Eye (tissue), 1 donor: ENCODE data around the gene DGKG.

ENCODE experiments used
- DNase-seq: peaks from one replicate; pipeline ENCODE4 v3.0.0-alpha.2; 2015

Gene DGKG

DNA sequence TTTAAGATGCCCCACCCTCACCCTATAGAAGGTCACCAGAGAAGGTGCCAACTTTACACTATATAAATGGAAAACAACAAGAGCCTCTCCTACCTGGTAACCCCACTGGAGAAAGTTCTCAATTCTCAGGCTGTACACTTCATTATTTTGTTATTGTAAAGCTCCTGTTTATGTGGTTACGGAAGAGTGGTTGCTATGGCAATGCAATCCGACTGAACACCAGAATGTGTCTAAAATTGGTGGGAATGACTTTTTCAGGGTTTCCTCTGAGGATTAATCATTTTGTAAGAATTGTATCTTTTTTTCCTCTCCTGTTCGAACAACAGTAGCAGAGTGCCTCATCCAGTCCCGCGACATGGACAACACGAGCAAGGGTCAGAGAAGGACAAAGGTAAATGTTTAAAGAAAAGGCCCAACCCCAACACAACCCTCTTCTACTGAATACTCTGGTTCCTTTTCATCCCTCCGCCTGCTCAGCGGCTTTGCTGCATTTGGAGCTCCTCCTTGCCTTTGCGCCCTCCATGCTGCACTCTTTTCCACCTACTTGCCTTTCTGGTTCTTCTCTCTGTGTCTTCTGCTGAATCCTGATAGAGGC lies 45.3 kb downstream of the DGKG start:
- DNase-seq: no peak

DNA sequence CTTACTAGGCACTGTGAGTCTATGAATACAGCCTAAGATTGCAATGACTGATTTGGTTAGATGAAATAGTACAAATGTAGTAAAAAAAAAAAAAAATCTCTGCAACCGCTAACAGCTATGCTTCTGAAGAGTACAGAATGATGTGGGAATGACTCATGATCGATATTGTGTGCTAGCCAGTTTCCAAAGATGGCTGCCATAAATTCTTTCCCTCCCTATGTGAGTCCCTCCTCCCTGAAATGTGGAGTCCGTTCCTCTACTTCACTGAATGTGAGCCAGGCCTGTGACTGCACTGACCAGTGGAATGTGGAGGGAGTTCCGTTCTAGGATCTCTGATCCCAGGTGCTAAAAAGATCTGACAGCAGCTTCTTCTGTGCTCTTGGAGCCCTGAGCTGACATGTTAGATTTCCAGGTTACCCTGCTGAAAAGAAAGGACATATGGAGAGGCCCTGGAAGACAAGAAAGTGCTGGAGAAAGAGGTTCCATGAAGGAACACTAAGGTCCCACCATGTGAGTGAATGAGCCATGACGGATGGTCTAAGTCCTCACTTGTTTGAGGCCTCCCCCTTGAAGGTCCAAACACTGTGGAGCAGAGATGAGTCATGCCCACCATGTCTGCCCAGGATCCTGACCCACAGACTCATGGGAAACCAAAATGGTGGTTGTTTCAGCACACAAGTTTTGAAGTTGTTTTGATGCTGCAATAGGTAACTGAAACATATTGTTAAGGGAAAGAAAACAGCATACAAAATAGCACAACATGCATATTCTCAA lies 46.3 kb downstream of the DGKG start:
- no peak for DNase-seq

DNA sequence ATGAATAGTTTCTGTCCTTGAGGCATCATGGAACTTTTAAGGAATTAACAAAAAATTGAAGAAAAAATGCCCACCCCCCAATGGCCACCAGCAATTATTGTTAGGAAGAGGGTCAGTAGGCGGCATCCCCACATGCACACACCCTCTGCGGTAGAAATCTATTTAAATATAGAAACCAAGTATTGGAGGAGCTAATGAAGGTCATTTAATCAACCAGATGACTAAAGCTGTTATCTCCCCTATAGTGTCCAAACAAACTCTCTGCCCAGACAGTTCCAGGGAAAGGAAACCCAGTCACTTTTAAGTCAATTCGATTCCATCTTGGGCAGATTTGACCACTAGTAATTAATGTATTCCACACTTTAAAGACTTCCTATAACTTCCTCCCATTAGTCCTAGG lies 47.1 kb downstream of the DGKG start:
- DNase-seq: no peak

DNA sequence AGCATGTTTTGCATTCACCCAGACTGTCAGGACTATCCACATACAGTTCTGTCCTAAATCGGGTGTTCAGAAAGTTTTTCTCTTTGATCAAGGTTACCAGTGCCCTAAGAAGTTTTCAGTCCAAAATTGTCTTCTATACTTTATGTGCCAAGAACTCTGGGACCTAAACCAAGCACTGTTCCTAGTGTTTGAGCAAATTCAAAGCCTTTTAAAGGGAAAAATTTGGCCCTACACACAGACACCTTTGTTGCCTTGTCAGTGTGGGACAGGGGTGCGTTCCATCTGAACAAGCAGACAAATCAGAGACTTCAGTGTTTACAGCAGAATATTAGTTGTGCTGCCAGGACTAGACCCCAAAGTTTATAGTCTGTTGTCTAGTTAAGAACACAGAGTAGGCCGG lies 50.6 kb downstream of the DGKG start:
- DNase-seq: no peak

DNA sequence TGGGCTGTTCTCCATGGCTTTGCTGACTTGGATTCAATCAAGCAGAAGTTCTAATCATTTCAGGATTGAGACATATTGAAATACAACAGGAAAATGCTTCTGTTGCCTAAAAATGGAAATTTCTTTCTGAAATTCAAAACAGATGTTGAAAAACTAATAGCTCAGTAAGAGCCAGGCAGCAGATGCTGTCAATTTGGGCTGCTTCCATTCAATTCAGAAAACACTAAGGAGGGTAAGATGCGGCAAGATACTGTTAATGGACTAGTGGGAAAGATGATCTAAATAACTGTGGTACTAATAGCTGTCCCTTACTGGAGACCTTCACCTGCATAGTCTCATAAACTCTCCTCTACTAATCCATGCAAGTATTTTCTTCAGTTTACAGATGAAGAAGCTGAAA lies 53.5 kb downstream of the DGKG start:
- DNase-seq: no peak

DNA sequence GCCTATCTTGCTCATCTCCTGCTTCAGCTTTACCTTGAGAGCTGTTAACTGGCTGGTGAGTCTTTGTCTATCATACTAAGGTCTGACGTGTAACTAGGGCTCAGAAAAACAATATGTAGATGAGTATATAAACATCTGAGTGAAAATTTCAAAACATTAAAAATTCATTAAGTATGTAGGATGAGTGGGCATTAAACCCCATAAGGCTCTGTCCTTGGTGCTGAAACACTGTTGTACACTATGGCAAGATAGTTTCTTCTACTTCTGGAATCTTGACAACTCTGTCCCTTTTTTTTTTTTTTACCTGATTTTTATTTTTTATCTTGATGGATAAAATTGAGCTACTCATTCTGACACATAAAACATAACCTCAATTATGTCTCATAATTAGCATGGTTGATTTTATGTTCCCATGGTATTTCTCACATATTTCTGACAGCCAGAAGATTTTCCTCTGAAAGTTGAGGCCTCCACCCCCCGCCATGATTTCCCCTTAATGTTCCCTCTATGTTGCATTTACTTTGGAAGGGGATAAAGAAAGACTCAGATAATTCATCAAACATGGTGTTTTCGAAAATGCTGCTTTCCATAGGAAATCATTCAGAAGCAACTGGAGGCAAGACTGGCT lies 54.3 kb downstream of the DGKG start:
- peak; percentile 83 for DNase-seq

DNA sequence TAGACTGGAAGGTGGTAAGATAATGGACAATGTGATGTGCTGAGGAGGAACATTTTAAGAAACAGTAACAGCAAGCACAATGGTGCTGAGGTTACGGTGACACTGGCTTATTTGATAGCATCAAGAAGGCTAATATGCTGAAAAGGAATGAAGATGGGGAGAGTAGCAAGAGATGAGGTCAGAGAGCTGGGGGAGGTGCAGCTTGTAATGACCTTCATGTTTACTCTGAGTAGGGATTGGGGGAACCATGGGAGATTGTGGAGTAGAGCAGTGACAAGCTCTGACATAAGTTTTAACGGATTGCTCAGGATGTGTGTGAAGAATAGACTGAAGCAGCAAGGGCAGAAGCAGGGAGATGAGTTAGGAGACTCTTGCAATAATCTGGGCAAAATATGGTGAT lies 56.7 kb downstream of the DGKG start:
- no peak for DNase-seq

DNA sequence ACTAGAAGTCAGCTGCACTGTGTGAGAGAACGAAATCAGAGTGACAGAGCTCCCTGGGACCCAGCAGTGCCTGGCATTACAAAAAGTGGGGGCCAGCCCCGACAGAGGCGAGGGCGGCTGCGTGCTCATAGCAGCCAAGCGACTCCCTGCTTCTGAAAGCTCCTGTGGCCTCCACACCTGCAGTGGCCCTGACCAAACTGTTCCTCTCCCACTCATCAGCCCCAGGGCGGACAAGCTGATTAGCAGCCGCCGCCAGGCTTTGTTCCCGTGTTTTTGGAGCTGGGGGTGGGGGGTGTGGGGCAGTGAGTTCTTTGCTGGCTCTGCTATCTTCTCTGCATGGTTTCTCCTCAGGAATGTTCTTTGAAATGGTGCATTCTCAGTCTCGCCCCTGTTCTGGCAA lies 58.1 kb downstream of the DGKG start:
- DNase-seq: peak; percentile 35

DNA sequence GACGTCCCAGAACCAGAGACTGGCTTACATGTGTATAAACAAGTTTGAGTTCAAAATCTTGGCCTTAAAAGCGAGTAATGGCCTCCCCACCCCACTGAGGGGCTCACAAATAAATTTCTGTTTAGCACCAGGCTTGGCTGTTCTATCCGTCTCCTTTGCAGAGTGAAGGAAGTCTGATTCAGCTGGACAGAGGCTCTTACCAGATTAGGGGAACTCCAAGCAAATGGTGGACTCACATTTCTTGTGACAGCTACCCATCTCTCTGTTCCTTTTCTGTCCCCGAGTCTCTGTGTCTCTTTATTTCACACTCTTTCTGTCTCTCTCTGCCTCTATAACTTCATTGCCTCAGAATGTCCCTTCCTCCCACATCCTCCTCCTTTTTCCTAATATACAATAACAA lies 62.7 kb downstream of the DGKG start:
- DNase-seq: no peak

DNA sequence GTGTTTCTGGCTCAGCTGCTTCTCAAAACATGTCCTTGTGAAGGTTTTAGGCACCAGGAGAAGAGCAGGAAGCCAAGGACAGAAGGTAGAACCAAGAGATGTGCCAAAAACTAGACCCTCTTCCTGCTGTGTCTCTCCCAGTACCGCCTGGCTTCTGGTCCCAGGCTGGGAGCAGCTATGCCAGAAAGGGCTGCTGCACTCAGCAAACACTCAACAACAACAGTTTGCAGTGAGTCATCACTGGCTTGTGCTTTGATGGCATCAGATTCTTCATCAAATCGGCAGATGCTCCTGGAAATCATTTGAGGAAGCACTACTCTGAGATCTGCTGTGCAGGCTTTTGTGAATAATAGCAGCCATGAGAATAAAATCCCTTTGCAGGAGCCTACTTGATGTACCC lies 63.2 kb downstream of the DGKG start:
- no peak for DNase-seq

DNA sequence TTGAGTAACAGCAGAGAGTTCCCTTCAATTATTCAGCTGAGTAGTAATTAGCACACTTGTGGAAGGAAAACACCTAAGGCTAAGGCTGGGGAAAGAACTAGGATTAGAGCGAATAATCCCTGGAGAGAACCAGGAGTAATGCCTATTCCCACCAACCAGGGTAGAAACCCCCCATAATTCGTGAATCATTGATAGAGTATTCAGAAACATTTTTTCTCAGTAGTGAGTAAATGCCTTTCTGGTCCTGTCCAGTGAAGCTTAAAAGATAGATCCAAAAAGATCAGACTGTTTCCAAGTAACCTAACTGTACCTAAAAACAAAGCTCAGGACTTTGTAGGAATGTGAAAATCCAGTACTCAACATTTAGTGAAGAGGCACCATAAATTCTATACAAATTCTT lies 71.2 kb downstream of the DGKG start:
- DNase-seq: no peak

DNA sequence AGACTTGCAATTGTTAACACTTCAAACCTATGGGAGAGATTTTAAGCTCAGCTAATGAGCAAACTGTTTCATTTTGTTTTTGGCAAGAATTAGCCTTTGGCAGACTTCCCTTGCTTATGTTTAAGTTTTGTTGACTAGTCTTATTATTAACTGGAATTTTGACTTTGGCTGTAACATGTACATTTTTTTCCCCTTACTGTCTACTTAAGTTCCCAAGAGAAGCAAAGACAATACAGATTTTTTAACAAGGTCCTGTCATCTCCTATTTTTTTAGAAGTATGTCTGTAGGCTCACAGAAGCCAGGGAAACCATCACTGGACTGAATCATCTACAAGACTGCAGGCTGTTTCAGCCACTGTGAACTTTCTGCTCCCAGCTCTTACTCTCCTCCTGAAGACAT lies 74.3 kb downstream of the DGKG start:
- DNase-seq: peak; percentile 41

DNA sequence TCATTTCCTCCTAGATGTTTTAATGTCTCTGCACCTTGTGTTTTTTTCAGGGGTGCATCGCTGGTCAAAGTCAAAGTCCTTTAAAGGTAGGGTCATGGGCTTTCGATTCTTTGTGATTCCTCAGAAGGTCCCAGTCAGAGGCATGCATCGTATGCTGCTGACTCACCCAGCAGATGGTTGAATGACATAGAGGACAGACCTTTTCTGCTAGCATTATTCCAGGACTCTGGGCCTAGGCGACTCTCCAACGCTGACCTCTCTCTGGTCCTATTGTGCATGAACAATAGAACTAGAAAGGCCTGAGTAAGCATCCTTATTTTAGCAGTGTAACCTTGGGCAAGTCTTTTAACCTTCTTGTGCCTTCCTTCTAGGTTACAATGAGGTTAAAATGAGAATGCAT lies 75.9 kb downstream of the DGKG start:
- DNase-seq: no peak

DNA sequence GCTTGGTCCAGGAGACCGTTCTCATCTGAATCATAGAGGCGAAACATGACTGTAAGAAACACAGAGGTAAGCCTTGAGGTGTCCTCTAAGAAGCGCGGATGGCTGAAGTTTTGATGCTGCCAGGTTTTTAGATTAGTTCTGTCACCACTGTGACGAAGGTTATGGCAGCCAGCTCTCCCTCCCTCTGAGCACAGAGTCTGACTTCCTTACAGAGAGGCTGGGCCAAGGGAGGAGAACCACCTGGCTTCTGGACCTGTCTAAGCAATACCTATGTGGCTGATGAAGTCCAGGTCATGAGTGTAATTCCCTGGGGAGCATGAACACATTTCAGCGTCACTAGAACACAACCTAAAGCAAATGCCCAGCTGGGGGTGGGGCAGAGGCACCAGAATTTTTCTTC lies 77.4 kb downstream of the DGKG start:
- DNase-seq: no peak

DNA sequence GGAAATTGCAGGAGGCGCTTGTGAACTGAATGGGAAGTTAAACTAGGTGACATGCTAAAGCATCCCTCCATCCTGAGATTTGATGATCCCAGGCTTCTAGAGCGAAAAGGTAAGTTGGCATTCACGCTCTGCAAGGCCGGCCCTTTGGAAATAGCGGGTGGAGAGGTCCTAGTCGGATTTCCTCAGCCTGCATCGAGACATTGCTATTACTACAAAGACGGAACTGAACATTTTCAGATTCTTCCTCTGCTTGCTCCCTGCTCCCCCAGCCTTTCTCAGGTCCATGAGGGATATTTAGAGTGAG lies 77.7 kb downstream of the DGKG start:
- no peak for DNase-seq

DNA sequence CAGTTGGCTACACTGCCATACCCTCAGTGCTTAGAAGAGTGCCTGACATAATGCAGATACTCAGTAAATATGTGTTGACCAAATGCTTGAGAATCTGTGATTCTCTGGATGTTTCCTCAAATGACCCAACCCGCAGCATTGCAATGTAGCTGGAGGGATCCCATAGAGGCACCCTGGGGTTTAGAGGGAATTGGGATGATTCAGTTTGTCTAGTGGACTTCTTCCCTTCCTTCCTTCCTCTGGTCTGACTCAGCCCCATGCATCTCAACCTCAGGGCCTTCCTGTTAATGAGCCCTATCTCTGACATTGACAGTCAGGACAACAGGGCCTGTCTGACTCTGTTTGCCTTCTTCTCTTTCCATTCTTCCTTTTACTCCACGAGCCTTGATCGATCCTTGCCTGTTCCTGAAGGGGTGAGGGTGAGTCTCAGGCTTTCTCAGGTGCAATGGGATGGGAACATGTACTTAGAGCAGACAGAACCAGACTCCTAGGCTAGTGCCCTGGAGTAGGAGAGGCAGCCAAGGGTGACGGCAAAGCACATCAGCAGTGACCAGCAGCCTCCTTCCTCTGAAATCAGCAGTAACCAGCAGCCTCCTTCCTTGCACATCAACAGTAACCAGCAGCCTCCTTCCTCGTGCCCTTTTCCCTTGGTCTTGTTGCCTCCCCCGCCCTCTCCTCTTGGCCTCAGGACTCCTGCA lies 78.2 kb downstream of the DGKG start:
- DNase-seq: no peak

DNA sequence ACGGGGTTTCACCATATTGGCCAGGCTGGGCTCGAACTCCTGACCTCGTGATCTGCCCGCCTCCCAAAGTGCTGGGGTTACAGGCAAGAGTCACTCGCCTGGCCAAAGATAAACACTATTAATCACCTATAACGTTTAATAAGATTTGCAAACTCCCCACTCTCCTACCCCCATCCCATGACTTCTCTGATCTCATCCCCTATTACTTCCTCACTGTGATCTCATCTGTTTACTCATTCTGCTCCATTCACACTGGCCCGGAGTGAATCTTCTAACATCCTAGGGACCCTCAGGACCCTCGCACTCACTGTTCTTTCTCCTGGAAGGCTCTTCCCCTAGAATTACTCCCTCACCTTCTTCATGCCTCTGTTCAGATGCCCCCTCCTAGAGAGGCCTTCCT lies 78.9 kb downstream of the DGKG start:
- DNase-seq: no peak

DNA sequence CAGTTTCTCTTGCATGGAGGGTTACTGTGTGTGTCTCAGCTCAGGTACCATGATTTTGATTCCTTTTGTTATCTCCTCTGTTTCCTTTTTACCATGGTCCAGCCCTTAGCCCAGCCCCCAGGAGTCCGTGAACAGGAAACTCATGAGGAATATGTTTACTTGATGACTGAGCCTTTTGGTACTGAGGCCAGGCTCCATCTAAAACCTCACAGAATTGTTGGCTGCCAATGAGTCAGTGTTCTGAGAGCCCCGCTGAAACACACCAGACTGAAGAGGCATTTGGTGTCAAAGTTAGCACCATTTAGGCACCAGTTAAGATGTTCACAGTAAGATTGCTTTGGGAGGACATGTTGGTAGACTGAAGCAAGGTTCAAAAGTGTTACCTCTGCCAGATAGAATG lies 80.9 kb downstream of the DGKG start:
- DNase-seq: no peak

DNA sequence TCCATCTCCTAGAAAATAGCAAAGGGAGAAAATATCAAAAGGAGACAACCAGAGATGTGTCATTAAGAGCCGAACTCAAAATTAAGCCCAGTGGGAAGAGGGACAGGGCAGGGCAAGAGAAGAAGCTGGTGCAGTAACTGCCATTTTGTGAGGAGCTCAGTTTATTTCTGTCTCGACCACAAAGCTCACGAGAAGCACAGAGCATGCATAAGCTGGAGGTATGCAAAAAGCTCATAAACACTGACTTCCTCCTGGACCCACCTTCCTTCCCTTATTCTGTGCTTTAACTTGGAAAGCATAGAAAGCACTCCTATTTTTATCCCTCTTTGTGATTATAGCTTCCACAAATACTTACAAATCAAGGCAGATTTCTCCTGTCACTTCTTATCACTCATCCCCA lies 81.3 kb downstream of the DGKG start:
- no peak for DNase-seq

DNA sequence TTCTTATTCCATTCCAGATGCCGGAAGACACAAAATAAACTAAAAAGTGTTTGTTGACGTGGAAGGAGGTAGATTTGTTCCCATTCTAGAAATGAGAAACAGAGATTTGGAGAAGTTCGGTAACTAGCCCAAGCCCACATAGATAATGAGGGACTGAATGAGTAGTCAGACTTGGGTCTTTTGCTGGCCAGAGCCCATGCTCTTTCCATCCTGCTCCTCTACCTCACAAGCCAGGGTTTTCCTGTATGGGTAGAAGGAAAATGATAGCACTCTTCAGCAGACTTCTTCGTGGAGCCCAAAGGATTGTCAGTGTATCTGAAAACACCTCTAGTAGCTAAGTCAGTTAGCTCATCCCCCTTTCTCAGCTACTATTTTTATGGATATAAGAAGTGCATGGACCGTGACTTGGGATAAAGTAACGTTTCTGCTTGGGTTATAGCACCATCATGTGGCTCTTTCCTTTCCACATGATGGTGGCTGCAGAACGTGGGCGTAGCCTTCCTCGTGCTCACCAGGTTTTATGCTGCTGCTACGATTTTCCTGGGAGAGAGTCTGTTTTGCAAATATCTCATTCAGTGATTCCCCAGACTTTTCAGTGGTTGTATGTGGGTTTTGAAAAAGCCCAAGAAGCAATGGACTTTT lies 84.6 kb downstream of the DGKG start:
- DNase-seq: peak; percentile 71

DNA sequence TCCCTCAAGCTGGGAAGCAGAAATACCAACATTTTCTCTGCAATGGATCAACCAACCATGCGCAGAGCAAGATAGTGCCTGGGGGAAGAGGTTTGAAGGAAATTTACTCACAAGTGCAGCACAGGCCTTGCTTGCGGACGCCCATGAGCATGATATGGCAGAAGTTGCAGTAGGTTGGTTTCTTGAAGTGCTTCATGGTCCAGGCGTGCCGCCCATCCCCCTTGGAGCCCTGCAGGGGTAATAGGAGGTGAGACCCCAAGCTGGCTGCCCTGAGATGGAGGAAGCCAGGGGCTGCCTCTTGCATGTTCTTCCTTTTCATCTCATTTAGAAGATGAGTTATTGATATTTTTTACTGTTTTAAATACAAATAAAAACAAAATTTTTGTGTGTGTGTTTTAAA lies 86.6 kb downstream of the DGKG start:
- DNase-seq: no peak

DNA sequence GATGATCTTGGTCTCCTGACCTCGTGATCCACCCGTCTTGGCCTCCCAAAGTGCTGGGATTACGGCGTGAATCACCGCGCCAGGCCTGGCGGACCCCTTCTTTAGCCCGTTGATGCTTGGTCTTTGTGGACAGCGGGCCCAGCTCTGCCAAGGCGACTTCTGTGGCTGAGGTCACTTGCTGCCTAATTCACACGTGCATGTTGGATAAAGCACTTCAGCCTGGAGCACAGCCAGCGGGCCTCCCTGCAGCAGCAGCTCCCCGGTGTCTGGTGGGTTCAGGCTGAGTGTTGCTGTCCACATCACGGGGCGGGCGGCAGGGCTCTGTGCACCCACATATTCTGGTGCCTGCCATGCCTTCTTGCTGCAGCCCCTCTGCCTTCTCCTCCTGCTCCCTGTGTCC lies 88.4 kb downstream of the DGKG start:
- DNase-seq: no peak

DNA sequence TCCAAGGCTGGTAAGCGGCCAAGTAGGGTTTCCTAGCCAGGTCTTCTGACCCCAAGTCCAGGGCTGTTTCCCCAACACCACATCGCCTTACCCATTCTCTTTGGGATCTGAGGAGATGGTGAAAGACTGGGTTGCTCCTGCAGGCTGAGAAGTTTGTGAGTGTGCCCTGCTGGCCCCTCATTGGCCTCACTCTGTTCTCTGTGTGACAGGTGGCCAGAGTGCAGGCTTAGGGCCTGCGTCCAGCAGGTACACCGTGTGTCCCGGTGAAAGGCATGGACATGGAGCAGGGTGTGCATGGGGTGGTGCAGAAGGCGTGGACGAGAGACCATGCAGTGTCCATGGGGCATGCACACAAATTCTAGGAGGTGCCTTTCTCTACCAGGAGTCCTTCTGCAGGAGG lies 91.3 kb downstream of the DGKG start:
- no peak for DNase-seq
